T-helper 22 cell (primary cell): Measurements from ENCODE around the gene GABRA6.
"Not testable (repeated sequence)": the region's sequence is repeated elsewhere in the genome, so short reads cannot be mapped to it uniquely, and the experiment has no call there.

ENCODE experiments used
- DNase-seq: peaks from one replicate; pipeline ENCODE4 v3.0.0-alpha.2; 2020; ENCODE audit warnings: low read depth

Gene GABRA6

DNA sequence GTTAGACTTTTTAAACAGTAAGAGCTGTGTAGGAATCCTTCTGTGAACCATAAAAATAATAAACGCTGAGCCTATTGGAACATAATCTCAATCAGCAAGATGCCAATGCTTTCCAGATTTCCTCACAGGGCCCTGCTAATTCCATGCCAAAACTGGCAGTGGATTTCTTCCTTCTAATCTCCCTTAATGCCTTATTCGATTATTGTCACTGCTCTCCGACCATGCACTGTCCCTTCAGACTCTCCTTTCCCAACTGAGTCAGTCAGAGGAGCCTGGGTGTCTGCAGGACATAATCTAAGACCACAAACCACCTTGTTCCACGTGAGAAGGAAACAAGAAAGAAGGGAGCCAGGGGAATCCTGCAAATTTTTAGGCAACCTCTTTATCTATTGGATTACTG is at the start of gene GABRA6:
Gene GABRA6, plus strand, starts transcription at position 261 of the 400 bp plus-strand sequence. CDS start 269 bp downstream, outside the sequence.
- DNase-seq, result no peak

DNA sequence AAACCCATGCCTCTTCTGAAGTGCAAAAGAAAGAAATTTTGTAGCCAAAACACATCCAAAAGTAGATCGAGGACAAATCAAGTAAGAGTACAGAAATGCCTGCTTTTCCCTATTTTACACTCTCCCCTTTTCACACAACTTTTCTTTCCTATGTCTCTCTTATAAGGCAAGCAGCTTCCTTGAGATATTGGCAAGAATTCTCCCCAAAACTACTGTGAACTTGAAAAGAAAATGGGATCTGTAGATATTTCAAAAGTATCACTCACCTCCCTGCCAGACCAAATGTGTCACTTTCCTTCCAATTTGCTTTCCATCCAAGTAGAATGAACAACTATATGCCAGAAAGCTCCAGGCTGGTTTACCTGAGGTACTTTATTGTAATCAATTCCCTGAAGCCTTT is 47.9 kb upstream of the GABRA6 start:
- no peak for DNase-seq

DNA sequence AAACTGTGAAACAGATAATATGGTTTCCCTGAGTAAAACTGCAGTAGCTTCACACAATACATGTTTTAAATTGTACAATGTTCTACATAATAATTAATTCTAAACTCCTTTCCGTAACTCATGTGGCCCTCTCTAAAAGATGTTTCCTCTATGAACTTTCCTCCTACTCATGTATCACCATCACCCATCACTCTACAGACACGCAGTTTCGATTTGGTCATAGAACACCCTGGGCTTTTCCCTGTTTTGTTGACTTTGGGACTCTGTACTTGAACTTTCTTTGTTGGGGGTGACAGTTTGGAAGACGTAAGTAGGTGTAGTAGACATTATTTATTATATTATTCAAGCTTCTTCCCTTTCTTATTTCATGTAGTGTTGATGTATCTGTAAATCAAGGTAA is 44.1 kb upstream of the GABRA6 start:
- DNase-seq, result no peak

DNA sequence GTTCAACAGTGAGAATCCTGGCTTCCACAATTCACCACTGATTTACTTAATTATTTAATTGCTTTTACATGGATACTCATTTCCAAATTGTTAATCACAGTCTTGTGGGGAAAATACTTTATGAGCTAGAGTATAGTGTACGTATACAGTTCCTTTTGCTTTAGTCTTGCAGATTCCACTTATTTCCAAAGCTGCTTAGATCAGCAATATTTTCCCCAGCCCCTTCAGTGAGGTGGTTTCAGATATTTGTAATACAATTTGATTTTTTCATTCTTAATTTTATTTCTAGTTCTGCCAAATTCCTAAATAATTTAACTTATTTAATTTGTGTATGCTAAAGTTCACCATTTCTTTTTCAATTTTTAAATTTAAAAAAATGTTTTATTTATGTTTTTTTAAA is 40.3 kb upstream of the GABRA6 start:
- DNase-seq, result no peak

DNA sequence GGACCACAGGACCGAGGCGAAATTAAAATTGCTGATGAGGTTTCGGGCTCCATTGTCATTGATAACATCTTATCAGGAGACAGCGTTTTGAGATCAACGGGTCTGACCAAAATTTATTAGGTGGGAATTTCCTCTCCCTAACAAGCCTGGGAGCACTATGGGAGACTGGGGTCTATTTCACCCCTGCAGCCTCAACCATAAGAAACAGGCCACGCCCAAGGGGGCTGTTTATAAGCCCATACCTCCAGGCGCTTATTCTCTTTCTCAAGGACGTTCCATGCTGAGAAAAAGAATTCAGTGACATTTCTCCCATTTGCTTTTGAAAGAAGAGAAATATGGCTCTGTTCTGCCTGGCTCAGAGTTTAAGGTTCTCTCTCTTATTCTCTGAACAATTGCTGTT is 33.6 kb upstream of the GABRA6 start:
- not testable (repeated sequence) for DNase-seq

DNA sequence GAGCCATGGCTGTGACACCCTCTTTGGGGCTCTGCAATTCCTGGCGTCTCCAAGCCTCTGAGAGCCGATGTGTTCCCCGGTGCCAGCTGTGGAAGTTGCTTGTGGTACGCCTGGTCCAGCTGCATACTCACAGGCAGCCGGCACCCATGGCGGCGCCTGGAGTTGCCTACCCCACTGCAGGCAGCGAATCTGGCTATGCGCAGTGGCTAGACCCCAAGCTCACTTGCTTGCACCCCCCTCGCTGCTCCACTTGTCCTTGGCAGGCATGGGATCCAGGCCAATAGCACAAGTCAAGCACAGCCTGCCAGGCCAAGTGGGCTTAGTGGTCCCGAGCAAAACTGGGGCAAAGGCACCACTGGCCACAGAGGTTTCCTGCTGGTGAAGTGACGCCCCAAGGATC is 24.7 kb upstream of the GABRA6 start:
- no peak for DNase-seq

DNA sequence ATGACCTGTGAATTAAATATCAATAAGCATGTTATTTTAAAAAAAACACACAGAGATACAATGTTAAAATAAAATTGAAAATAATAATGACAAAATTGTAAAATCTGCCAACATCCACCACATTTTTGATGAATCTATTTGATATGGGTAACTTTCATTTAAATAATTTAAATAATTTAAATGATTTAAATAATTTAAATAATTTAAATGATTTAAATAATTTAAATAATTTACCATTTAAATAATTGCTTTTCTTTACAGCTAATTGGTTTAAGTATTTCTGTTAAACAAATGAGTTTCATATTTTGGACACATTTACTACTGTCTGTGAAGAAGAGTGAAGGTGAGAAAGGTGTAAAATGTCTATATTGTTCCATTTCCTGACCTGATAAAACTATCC is 22.1 kb upstream of the GABRA6 start:
- DNase-seq, result no peak

DNA sequence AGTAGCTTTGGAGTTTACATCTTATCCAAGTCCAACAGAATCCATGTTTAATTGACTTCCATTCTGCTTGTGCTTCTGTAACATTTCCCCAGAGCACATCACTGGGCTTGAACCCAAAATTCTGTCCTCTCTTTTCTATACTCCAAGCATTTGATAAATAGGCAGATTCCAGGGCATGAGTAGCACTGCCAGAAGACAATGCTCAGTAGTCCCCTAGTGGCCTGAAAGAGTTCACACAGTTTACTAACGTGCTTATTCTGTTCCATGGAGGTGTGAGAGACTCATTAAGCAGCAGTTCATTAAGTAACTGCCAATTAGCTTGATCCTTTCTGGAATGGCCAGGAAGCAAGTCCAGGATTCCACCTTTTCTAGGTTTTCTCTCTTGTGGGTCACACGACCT is 9.4 kb upstream of the GABRA6 start:
- DNase-seq, result no peak

DNA sequence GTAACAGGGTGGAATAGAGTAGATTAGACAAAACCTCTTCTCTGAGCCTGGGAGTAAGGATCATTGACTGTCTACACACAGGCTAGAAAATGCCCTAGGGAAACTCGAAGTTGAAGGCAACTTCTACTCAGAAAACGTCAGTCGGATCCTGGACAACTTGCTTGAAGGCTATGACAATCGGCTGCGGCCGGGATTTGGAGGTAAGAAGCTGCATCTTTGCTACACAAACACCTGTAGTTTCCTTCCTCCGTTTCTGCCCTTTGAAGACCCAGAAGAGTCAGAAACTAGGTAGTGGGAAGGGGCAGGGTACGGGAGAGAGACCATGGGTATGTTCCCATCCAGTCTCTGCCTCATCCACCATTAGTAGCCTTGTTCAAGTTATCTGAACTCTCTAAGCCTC is 628 bp downstream of the GABRA6 start:
- DNase-seq, result no peak

DNA sequence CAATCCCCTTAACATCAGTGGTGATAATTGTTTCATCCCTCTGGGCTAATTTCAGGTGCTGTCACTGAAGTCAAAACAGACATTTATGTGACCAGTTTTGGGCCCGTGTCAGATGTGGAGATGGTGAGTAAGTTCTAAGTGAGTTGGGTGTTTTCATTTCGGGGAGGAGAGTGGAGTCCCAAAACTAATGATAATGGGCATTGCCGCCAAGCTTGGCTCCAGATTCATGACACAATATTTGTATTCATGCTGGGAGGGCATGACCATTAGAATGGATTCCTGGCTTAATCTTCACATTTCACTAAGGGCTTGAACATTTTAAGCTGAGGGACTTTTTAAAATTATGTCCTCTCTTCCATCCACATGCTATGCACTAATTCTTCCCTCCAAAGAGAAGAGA is 1.4 kb downstream of the GABRA6 start:
- DNase-seq, result no peak

DNA sequence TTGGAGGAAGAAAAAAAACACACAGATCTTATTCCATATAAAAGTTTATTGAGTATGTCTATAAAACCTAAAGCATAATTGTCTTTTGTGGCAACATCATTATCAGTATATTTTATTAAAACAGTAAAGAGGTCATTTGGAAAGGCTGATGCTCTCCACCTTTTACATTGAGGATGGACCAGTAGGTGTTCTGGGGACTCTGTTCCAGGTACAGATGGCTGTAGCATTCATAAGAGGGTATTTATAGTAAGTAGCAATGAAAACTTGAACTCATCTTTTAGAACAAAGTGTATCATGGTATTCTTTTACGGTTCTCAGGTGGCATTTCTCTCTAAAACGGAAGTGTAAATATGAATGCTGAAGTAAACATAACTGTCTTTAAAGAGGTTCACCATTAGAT is 1.8 kb downstream of the GABRA6 start:
- DNase-seq, result no peak

DNA sequence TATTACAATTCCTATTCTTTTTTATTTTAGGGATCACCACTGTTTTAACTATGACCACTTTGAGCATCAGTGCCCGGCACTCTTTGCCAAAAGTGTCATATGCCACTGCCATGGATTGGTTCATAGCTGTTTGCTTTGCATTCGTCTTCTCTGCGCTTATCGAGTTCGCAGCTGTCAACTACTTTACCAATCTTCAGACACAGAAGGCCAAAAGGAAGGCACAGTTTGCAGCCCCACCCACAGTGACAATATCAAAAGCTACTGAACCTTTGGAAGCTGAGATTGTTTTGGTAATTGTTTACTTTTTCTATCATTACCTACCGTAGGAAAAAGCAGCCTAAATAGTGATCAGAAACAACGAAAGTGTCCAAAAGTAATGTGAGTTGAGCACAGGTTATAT is 6.4 kb downstream of the GABRA6 start:
- no peak for DNase-seq

DNA sequence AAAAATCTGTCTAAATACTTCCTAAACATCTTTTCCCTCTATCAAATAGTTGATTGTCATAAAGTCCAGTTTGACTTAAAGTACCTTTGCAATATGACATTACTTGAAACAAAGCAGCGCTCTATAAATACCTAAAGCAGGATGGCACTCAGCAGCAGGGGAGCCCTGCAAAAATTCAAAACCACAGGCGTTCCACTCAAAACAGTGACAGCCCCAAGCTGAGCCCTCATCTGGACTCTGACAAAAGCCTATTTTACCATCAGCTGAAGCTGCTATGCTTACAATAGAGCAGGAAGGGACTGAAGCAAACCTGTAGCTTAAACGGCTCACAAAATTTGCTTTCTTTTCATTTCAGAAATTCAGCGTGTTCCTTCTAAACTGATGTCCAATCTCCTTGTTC is 11.5 kb downstream of the GABRA6 start:
- no peak for DNase-seq

DNA sequence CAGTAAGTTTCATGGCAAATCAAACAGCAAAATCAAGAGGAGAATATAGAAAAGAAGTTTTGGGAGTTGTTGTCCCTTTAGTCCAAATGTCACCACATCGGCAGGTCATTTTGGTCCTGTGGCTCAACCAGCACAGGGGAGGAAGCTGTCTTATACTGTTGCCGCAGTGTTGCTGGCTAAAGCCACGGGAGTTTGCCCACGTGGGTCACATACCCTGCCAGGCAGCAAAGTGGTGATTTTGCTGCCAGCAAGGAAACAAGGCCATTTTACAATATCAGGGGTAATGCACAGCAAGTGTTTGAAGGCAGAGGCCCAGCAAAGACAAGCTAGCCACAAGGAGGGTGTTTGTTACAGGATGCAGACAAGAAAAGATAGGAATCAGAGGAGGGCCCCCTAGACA is 14.5 kb downstream of the GABRA6 start:
- no peak for DNase-seq

DNA sequence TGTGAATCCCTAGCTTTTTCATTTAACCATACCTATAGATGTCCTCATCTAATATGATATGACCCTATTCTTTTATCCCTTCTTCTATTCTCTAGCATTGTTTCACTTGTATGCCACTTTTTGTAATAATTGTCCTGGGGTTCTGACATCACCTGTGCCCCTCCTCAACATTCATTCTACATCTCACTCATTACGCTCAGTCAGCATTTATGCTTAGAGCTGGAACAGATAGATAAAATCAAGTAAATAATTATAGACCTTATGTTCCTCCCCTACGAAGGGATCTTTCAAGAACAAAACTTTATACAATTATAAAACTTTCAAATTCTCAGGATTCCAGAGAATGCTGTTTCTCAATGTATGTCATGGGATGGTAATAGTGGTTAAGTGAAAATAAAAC is 18.0 kb downstream of the GABRA6 start:
- DNase-seq, result no peak

DNA sequence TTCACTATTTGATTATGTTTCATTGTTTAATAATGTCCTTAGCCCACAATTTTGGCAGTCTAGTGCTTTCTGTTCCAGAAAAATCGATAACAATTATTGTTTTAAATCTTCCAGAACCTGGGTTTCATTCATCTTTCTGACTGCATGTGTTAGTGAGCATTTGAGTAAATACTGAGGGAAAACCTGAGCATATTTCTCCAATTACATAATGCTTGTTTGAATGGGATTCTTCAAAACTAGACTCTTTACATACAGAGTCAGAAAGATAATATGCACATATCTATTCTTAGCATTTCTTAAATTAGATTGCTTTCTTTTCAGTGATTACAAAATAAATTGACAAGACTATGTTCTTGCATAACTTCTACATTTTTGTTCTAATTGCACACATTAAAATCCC is 21.9 kb downstream of the GABRA6 start:
- no peak for DNase-seq

DNA sequence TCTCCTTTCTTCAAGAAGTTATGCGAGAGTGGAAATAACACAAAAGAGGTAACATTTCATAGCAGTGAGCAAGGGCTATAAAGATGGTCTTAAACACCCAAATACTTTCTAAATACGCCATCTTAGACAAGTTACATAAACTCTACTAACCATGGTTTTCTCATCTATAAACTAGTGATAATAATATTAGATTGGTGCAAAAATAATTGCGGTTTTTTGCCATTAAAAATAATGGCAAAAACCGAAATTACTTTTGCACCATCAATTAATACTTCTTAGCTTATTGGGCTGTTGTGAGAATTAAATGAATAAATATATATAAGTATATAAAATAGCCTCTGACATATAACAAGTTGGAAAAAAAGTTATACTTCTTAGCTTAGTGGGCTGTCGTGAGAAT is 23.7 kb downstream of the GABRA6 start:
- DNase-seq, result no peak

DNA sequence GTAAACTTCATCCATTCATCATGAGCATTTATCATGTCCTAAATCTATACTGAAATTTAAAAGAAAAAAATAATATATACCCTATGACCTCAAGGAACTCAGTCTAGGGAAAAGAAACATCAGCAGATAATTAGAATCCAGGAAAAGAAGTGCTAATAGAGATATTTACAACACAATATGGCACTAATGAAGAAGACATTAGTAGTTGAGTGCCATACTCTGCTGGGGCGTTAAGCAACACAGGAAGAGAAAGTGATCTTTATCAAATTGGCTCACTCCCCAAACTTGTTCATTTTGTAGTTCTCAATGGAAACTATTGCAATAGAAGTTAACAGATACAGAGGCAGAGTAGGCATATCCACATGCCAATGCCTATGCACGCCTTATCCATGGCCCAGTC is 27.5 kb downstream of the GABRA6 start:
- no peak for DNase-seq

DNA sequence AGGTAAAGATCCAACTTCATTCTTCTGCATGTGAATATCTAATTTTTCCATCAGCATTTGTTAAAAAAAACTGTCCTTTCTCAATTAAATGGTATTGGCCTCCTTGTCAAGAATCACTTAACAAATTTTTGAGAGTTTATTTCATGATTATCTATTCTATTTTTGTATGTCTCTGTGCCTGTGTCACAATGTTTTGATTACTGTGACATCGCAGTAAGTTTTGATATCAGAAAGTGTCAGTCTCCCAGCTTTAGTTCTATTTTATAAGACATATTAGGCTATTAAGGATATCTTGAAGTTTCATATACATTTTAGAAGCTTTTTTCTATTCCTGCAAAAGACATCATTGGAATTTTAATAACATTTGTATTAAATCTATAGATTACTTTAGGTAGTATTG is 33.6 kb downstream of the GABRA6 start:
- no peak for DNase-seq

DNA sequence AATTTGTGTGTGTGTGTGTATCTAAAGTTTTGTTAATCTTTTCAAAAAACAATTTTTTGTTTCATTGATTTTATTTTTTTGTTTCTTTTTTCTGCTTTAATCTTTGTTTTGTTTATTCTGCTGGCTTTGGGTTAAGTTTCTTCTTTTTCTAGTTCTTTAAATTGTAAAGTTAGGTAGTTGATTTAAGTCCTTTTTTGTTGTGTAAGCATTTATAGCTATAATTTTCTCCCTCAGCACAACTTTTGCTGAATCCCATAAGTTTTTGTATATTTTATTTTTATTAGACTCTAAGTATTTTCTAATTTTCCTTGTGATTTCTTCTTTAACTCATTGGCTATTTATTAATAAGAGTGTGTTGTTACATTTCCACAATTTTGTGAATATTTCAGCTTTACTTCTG is 34.9 kb downstream of the GABRA6 start:
- no peak for DNase-seq

DNA sequence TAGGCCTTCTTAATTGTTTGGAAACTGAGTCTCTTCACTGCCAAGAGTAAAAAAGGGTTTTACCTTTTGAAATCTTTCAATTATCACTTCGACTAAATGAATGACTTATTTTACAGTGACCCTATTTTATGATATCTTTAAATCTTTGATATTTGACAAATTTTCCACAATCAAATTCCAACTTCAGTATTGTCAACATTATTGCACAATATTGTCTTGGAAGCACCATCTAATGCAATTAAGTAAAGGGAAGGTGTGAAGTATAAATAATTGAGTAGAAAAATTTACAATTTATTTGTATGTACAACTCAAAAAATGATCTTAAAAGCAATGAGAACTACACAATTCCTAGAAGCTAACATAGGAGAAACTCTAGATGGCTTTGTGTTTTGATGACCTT is 49.2 kb downstream of the GABRA6 start:
- no peak for DNase-seq

DNA sequence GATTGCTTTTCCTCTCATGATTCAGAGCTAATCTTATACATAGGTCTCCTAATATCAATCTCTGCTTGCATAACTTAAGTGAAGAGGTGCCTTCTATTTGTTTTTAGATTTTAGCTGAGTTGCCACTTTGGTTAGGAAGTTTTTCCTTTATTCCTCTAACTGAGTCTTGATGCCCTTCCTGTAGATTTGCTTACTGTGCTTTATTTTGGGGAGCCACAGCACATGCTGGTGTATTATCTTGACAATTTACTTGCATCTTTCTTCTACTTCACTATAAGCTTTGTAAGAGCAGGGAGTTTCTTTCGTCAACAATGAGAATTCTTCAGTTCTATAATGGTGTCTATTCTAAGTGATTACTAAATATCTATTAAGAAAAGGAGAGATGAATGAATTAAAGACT is 54.9 kb downstream of the GABRA6 start:
- no peak for DNase-seq

DNA sequence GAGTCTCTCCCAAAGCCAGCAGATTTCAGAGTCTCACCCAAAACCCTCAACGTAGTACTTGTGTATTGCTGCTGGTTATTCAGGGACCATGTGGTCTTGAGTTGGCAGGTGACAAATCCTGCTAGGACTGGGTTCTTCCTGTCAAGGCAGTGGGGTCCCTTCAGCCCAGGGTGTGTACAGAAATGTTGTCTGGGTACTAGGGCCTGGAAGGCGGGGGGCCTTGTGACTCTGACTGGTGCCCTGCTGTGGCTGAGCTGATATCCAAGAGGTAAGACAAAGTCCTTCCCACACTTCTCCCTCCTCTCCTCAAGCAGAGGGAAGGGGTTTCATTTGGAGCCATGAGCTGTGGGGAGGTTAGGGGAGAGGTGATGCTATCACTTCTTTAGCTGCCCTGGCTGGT is 58.8 kb downstream of the GABRA6 start:
- no peak for DNase-seq

DNA sequence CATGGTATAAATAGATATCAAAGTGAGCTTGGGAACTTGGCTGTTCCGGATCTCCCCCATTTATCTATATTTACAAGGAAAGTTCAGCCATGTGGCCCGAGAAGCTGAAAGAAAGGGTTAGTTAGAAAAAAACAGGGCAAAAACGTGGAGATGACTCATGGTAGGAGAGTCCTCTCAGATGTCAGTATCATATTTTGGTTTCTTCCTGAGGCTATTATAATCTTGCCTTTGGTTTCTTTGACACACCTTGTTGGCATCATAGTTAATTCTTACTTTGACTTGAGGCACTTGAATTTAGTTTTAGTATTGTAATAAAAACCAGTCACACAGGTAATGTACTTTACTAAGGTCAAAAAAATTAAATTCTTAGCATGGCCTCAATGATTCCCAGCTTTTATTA is 59.9 kb downstream of the GABRA6 start:
- no peak for DNase-seq

DNA sequence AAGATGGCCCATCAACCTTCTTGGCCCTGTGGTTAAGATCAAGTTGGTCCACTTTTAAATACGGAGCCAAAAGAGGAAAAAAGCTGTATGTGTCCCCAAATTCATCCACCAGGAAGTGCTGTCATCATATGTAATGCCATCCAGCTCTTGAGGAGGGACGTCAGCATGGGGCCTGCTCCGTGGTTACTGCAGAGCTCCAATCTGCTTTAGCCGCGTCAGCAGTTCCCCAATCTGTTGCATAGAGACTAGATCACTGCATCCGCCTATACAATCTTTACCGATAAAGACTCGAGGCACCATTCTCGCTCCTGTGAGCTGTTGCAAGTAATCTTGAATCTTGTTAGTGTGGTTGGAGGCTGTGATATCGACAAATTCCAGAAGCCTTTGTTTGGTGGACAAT is 65.7 kb downstream of the GABRA6 start:
- DNase-seq, result no peak
